Fibroblast of skin of abdomen (primary cell): ENCODE measurements around the gene CD160.
"Not testable (repeated sequence)": the region's sequence is repeated elsewhere in the genome, so short reads cannot be mapped to it uniquely, and the experiment has no call there.

Source experiments
- DNase-seq: peaks from one replicate; pipeline ENCODE4 v3.0.0-alpha.2; 2013

The CD160 gene

DNA sequence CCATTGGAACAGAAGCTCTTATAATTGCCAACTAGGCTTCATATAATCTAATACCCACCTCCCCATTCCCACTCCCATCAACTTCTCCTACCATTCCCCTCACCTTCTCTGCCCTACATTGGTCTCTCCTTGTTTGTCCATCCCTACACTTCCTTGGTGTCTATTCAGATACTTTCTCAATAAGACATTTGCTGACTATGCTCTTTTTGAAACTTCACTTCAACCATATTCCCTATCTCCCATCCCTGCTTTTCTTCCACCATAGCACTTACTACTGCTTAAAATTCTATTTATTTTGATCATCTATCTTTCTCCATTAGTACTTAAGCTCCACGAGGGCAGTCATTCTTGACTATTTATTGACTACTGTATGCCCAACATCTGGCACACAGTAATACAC is 40.4 kb downstream of the CD160 start:
- no peak for DNase-seq

DNA sequence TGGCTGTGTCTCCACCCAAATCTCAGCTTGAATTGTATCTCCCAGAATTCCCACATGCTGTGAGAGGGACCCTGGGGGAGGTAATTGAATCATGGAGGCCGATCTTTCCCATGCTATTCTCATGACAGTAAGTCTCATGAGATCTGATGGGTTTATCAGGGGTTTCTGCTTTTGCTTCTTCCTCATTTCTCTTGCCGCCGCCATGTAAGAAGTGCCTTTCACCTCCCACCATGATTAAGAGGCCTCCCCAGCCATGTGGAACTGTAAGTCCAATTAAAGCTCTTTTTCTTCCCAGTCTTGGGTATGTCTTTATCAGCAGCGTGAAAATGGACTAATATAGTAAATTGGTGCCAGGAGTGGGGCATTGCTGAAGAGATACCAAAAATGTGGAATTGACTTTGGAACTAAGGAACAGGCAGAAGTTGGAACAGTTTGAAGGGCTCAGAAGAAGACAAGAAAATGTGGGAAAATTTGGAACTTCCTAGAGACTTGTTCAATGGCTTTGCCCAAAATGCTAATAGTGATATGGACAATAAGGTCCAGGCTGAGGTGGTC is 41.2 kb downstream of the CD160 start:
- not testable (repeated sequence) for DNase-seq

- DNase-seq = not testable (repeated sequence)
Measured at GRCh38 chr1:145761498-145761897, 42.2 kb downstream of the CD160 start.

DNA sequence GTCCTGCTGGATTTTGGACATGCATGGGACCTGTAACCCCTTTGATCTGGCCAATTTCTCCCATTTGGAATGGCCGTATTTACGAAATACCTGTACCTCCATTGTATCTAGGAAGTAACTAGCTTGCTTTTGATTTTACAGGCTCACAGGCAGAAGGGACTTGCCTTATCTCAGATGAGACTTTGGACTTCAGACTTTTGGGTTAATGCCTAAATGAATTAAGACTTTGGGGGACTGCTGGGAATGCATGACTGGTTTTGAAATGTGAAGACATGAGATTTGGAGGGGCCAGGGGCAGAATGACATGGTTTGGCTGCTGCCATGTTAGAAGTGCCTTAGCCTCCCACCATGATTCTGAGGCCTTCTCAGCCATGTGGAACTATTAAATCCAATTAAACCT is 42.7 kb downstream of the CD160 start:
- DNase-seq = not testable (repeated sequence)

DNA sequence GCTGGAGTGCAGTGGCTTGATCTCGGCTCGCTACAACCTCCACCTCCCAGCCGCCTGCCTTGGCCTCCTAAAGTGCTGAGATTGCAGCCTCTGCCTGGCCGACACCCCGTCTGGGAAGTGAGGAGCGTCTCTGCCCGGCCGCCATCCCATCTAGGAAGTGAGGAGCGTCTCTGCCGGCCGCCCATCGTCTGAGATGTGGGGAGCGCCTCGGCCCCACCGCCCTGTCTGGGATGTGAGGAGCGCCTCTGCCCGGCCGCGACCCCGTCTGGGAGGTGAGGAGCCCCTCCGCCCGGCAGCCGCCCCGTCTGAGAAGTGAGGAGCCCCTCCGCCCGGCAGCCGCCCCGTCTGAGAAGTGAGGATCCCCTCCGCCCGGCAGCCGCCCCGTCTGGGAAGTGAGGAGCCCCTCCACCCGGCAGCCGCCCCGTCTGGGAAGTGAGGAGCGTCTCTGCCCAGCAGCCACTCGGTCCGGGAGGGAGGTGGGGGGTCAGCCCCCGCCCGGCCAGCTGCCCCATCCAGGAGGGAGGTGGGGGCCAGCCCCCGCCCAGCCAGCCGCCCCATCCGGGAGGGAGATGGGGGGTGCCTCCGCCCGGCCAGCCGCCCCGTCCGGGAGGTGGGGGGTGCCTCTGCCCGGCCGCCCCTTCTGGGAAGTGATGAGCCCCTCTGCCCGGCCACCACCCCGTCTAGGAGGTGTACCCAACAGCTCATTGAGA is 45.1 kb downstream of the CD160 start:
- DNase-seq = not testable (repeated sequence)

DNA sequence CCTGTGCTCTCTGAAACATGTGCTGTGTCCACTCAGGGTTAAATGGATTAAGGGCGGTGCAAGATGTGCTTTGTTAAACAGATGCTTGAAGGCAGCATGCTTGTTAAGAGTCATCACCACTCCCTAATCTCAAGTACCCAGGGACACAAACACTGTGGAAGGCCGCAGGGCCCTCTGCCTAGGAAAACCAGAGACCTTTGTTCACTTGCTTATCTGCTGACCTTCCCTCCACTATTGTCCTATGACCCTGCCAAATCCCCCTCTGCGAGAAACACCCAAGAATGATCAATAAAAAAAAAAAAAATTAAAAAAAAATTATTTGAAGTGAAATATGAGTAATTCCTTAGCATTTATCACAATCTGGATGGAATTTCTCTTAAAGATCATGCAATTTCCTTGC is 45.8 kb downstream of the CD160 start:
- not testable (repeated sequence) for DNase-seq

- not testable (repeated sequence) for DNase-seq
Measured at GRCh38 chr1:145765585-145766360, 46.5 kb downstream of the CD160 start.

DNA sequence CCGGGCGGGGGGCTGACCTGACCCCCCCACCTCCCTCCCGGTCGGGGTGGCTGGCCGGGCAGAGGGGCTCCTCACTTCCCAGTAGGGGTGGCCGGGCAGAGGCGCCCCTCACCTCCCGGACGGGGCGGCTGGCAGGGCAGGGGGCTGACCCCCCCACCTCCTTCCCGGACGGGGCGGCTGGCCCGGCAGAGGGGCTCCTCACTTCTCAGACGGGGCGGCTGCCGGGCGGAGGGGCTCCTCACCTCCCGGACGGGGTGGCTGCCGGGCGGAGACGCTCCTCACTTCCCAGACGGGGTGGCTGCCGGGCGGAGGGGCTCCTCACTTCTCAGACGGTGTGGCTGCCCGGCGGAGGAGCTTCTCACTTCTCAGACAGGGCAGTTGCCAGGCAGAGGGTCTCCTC is 47.6 kb downstream of the CD160 start:
- not testable (repeated sequence) for DNase-seq

- DNase-seq = not testable (repeated sequence)
Measured at GRCh38 chr1:145768004-145768403, 48.7 kb downstream of the CD160 start.

GRCh38 chr1:145771056-145771455 is 51.8 kb downstream of the CD160 start:
- DNase-seq = no peak

DNA sequence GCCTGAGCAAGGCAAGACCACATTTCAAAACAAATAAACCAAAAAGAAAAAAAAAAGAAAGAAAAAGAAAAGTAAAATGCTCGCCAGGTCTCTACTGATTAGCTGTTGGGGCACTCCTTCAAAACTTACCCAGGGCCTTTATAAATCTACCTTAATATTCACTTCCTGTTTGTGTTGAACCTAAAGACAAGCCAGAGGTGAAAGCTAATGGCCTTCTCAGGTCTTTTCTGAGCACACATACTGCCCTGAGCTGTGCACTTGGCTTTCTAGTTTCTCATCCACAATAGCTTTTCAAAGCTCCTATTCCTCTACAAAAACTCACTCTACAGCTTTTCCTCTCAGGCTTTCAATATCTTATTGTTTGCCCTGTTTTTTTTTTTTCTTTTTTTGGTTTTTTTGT is 54.1 kb downstream of the CD160 start:
- no peak for DNase-seq

DNA sequence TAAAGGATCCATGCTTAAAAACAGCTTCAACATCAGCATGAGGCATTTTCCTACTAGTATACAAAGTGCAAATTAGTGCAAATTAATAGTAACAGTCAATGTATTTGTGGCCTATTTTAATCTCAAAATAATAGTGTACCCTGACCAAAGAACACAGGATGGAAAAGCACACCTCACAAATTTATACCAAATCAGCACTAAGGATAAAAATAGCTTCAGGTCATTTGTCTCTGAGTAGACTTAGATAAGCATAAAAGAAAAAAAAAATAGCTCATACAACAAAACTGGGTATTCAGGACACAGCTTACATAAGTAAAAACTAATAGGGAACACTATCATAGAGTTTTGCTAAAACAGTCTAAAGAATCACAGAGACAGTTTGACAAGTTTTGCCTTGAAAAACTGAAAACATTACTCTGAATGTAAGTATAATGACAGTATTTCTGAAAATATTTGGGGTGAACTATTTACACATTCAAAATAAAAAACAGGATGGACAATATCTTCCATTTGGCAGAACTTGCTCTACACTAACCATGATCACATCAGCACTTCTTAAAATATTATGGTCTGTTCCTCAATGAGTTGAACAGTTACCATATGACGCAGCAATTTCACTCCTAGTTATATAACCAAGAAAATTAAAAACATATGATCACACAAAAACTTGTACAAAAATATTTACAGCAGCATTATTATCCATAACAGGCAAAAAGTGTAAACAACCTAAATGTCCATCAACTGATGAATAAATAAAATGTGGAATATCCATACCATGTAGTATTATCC is 58.3 kb downstream of the CD160 start:
- DNase-seq = peak; percentile 6

- DNase-seq = peak; percentile 36
Measured at GRCh38 chr1:145778146-145778540, 58.8 kb downstream of the CD160 start.

DNA sequence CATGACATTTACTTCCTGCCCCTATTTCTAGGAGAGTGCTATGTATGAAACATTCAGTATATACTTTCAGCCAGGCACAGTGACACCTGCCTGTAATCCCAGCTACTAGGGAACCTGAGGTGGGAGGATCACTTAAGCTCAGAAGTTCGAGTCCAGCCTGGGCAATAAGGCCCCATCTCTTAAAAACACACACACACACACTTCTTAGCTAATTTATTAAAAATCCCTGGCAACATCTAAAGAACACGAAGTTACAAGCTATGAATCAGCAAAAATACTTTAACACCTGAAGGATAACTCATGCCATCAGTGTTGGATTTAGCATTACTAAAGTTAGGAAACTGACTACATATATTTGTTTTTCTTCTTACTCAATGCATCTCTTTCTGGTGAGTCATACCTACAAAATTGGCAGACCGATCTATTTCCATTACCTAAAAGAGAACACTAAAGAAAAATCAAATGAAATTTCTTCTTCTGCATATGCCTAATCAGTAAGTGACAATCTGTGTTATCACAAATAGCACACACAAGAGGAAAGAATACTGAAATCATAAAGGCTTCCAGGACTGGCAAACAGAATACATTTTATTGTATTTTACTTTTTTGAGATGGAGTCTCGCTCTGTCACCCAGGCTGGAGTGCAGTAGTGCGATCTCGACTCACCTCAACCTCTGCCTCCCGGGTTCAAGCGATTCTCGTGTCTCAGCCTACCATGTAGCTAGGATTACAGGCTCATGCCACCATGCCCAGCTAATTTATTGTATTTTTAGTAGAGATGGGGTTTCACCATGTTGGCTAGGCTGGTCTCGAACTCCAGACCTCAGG is 63.2 kb downstream of the CD160 start:
- peak; percentile 88 for DNase-seq

DNA sequence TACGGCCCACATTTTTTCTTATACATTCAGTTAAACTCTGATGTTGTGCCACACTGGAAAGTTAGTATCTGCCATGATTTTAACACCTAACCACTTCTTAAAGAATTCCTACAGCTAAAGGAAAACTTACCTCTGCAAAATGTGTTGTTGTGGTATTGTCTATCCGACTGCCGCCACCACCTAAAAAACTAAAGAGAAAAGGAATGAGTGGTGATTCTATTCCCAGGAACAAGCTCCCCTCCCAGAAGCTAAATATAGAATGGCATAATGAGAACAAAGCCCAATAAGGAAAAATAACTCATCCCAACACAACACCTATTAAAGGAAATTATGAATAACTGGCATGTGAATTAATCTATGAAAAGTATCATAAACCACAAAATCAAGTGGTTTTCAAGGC is 65.1 kb downstream of the CD160 start:
- DNase-seq = no peak

DNA sequence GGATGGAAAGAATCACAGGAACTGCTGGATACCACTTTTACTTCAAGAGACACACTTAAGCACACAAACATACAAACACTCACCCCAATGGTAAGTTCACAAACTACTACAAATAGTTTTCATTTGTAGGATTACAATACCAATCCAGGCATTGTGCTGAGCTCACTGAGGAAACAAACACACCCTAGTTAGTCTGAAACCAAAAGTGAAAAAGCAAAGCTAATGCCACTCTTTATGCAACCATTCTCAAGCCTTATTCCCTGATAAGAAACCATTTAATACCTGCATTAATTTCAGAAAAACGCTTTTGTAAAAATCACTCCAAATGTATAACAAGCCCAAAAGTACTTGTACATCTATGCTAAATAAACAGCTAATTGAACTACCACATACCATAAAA is 66.2 kb downstream of the CD160 start:
- no peak for DNase-seq

- no peak for DNase-seq
Measured at GRCh38 chr1:145786271-145786670, 67.0 kb downstream of the CD160 start.

DNA sequence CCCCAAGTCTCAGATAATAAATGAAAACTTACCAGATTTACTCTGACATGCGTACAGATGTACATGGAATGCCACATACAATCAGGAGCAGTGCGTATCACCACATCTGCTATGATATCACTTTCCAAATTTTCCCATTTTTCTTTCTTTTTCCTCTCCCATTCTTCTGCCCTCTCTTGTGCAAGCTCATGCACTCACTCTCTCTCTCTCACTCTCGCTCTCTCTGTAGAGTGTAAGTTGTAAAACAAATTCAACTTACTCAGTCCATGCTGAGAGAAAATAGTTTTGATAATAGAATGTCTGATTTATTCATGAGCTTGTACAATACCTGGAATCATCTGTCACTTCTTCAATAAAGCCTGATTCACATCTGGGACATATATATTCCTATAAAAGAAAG is 69.3 kb downstream of the CD160 start:
- DNase-seq = no peak
